GM19193 (cell line): ENCODE results near the gene SLC25A21.

Experiments used
- POLR2A ChIP-seq: IDR thresholded peaks from 4 replicates; pipeline ENCODE4 v1.6.1; 2011; ENCODE audit not compliant: insufficient read depth, insufficient read length; ENCODE audit errors: extremely low read depth

The SLC25A21 gene

GRCh38 chr14:37172024-37172869 is at the start of gene SLC25A21:
Gene SLC25A21 (minus strand): TSS chr14:37172606.
- no peak for TF ChIP-seq POLR2A

GRCh38 chr14:37221073-37221472 is 48.7 kb upstream of the SLC25A21 start:
- TF ChIP-seq POLR2A = no peak

- TF ChIP-seq POLR2A = no peak
Measured at GRCh38 chr14:37215345-37215744, 42.9 kb upstream of the SLC25A21 start.

GRCh38 chr14:37213016-37213415 is 40.6 kb upstream of the SLC25A21 start:
- TF ChIP-seq POLR2A = no peak

GRCh38 chr14:37210448-37210847 is 38.0 kb upstream of the SLC25A21 start:
- no peak for TF ChIP-seq POLR2A

GRCh38 chr14:37203423-37203822 is 31.0 kb upstream of the SLC25A21 start:
- no peak for TF ChIP-seq POLR2A

- TF ChIP-seq POLR2A = no peak
Measured at GRCh38 chr14:37202812-37203211, 30.4 kb upstream of the SLC25A21 start.

- no peak for TF ChIP-seq POLR2A
Measured at GRCh38 chr14:37202265-37202664, 29.9 kb upstream of the SLC25A21 start.

- TF ChIP-seq POLR2A = no peak
Measured at GRCh38 chr14:37201724-37202123, 29.3 kb upstream of the SLC25A21 start.

- TF ChIP-seq POLR2A = no peak
Measured at GRCh38 chr14:37198907-37199306, 26.5 kb upstream of the SLC25A21 start.

GRCh38 chr14:37198273-37198598 is 25.8 kb upstream of the SLC25A21 start:
- no peak for TF ChIP-seq POLR2A

- no peak for TF ChIP-seq POLR2A
Measured at GRCh38 chr14:37197421-37198272, 25.2 kb upstream of the SLC25A21 start, which contains the start of gene MIPOL1. Gene MIPOL1 (plus strand): TSS chr14:37197937. CDS start chr14:37247889, 49,952 bp downstream.

- no peak for TF ChIP-seq POLR2A
Measured at GRCh38 chr14:37196604-37197420, 24.4 kb upstream of the SLC25A21 start.

GRCh38 chr14:37195327-37195726 is 22.9 kb upstream of the SLC25A21 start:
- TF ChIP-seq POLR2A = no peak

- TF ChIP-seq POLR2A = no peak
Measured at GRCh38 chr14:37194698-37195097, 22.3 kb upstream of the SLC25A21 start.
